Stomach (tissue), 9 donors: Measurements from ENCODE around the gene WDR64. TPM values are rescaled to one million over a fixed set of nuclear protein-coding genes. Genes with fewer than 3 reads are reported as not detected.

ENCODE experiments used
- DNase-seq, 2 donors: peaks; one replicate each; pipeline versions ENCODE4 v3.0.0 to v3.0.0-alpha.2; 2013 to 2019
- H3K27ac ChIP-seq, 5 donors: fragments of 200-600 bp in 4 of 5; sonication (generic) in 4 of 5; one replicate each; pipeline ENCODE4 v1.5.1; 2013 to 2019; ENCODE audit warnings: mild to moderate bottlenecking in 1 of 5, moderate library complexity in 1 of 5
- H3K27me3 ChIP-seq, 3 donors: fragments of 200-600 bp; sonication (generic); one replicate each; pipeline ENCODE4 v1.5.1; 2017 to 2019; ENCODE audit warnings: mixed run types in 1 of 3
- H3K36me3 ChIP-seq, 4 donors: fragments of 200-600 bp; sonication (generic); 1 replicate in 3 of 4; 2 replicates in 1 of 4; pipeline ENCODE4 v1.5.1; 2016 to 2019
- H3K4me1 ChIP-seq, 4 donors: fragments of 200-600 bp; sonication (generic); one replicate each; pipeline ENCODE4 v1.5.1; 2016 to 2019
- H3K4me3 ChIP-seq, 4 donors: fragments of 200-600 bp; sonication (generic) in 3 of 4; one replicate each; pipeline ENCODE4 v1.5.1; 2016 to 2019; ENCODE audit warnings: mild to moderate bottlenecking in 1 of 4
- H3K9me3 ChIP-seq, 4 donors: fragments of 200-600 bp; sonication (generic); one replicate each; pipeline ENCODE4 v1.5.1; 2016 to 2019
- EP300 ChIP-seq: sonication (generic); formaldehyde crosslinking; IDR thresholded peaks from one replicate; pipeline ENCODE4 v1.6.1; 2017; ENCODE audit warnings: antibody characterized with exemption
- POLR2A ChIP-seq, 4 donors: fragments of 450-650 bp; IDR thresholded peaks; one replicate each; pipeline ENCODE4 v1.6.1; 2016; ENCODE audit warnings: antibody characterized with exemption in 4 of 4, control low read depth in 2 of 4, mild to moderate bottlenecking in 1 of 4, moderate library complexity in 1 of 4
- POLR2AphosphoS5 ChIP-seq, 3 donors: sonication (generic); formaldehyde crosslinking; IDR thresholded peaks; one replicate each; pipeline ENCODE4 v1.6.1; 2016; ENCODE audit warnings: antibody characterized with exemption in 3 of 3
- WGBS, 5 donors: extraction: QIAGEN DNeasy Blood & Tissue Kit in 3 of 5; methylation state at CpG; one replicate each; pipeline versions ENCODE4 v1.1.5 to v1.1.7; 2013 to 2018; 5-methylcytosine and 5-hydroxymethylcytosine counted together
- intact Hi-C: fragments of 100-400 bp; cut with DNase I; formaldehyde crosslinking; loops from one replicate; pipeline ENCODE4 v1.15.1; 2023; ENCODE audit warnings: low total_unique reads
- polyA plus RNA-seq, 3 donors: library from polyadenylated mRNA; stranded (reverse); fragments of 200-250 nt; gene quantifications; one replicate each; pipeline ENCODE4 v1.2.3, GENCODE V29; 2013
- total RNA-seq, 5 donors: library from RNA; depleted of rRNA; stranded (reverse); fragments of >200 nt; gene quantifications; one replicate each; pipeline versions ENCODE4 v1.1.0 to v1.2.3, GENCODE V29; 2014 to 2016
- TF ChIP-seq, protein P1 (sequence below), 7 experiments: fragments of 450-650 bp in 4 of 7; fragments of 200-600 bp in 3 of 7; sonication (generic) in 3 of 7; IDR thresholded peaks; one replicate each; pipeline ENCODE4 v1.5.1; 2016 to 2019; ENCODE audit warnings: antibody characterized with exemption in 7 of 7, control low read depth in 2 of 7, mild to moderate bottlenecking in 1 of 7
- donor health status: healthy with polysubstance abuse.
- donor health status: Bipolar disorder and iron deficiency.
- donor health status: healthy.

Gene WDR64
- total and polyA plus RNA-seq, 8 donors, result 0.61 TPM; not detected in 7

DNA sequence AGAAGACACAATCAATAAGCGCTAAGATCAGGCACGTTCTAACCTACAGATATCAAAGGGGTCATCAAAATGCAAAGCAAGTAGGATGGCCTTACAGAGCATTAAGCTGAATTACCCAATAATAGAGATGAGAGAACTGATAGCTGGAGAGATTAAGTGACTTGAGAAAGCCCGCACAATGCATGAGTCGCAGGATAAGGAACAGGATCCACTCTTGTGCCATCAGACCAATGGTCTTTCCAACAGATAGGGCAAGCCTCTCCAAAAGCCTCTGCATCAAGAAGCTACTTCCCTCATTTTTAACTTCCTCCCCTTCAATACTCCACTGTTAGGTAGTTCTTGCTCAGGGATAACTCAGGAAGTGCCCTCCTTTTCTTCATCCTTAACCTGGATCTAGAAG lies 14.5 kb upstream of the WDR64 start:
- Histone ChIP-seq H3K27ac (no peak overlapping the region), H3K36me3 (peaks cover 0 to 16% (median 11%) of the 10 kb centered on the region in 4 donors), H3K9me3 (no peaks in the 10 kb centered on the region), H3K27me3 (no peaks in the 10 kb centered on the region), H3K4me1 (peaks cover 4 to 46% (median 29%) of the 10 kb centered on the region in 4 donors), H3K4me3 (no peak overlapping the region)
- intact Hi-C loops, result no loop called here
- 77 to 81% (median 79%) methylated on average over 4 of the region's 4 CpGs for WGBS, 5 donors
- no peak for TF ChIP-seq POLR2AphosphoS5 (IDR thresholded peaks at IDR 0.05)
- TF ChIP-seq POLR2A (IDR thresholded peaks at IDR 0.05), result no peak
- TF ChIP-seq, protein P1, sequence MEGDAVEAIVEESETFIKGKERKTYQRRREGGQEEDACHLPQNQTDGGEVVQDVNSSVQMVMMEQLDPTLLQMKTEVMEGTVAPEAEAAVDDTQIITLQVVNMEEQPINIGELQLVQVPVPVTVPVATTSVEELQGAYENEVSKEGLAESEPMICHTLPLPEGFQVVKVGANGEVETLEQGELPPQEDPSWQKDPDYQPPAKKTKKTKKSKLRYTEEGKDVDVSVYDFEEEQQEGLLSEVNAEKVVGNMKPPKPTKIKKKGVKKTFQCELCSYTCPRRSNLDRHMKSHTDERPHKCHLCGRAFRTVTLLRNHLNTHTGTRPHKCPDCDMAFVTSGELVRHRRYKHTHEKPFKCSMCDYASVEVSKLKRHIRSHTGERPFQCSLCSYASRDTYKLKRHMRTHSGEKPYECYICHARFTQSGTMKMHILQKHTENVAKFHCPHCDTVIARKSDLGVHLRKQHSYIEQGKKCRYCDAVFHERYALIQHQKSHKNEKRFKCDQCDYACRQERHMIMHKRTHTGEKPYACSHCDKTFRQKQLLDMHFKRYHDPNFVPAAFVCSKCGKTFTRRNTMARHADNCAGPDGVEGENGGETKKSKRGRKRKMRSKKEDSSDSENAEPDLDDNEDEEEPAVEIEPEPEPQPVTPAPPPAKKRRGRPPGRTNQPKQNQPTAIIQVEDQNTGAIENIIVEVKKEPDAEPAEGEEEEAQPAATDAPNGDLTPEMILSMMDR (IDR thresholded peaks at IDR 0.05), result no peak
- TF ChIP-seq EP300, result no peak
- DNase-seq, result no peak

DNA sequence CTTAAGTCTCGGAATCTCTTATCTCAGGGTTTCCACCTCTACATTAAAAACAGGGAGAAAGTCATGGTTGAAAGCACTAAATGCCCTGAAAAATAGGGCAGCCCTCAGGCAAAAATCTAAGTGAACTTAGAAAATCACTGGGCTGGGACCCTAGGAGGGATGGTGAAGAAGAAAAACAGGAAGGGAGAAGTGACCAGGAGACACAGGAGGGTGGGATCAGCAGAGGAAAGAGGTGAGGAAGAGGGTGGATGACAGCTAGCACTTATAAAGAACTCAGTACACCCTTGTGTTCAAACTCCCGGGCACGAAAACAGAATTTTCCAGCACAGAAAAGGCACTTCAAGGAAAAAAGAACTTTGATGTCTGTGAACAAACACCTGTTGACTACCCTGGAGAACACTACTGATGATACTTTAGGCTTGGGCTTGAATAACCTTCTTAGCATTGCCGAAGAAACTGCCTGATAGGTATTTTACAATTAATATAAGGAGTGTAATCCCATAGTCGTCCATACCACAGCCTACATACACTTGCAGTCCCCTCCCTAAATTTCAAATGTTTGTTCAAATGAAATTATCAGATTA lies 13.9 kb upstream of the WDR64 start:
- TF ChIP-seq POLR2AphosphoS5 (IDR thresholded peaks at IDR 0.05), result no peak
- WGBS, 5 donors, result 63 to 70% (median 69%) methylated on average over 5 of the region's 5 CpGs
- Histone ChIP-seq H3K9me3 (no peaks in the 10 kb centered on the region), H3K27ac (no peak overlapping the region), H3K4me3 (no peak overlapping the region), H3K36me3 (peaks cover 0 to 16% (median 11%) of the 10 kb centered on the region in 4 donors), H3K27me3 (no peaks in the 10 kb centered on the region), H3K4me1 (peaks cover 4 to 46% (median 29%) of the 10 kb centered on the region in 4 donors)
- DNase-seq, result no peak
- intact Hi-C loops, result no loop called here

DNA sequence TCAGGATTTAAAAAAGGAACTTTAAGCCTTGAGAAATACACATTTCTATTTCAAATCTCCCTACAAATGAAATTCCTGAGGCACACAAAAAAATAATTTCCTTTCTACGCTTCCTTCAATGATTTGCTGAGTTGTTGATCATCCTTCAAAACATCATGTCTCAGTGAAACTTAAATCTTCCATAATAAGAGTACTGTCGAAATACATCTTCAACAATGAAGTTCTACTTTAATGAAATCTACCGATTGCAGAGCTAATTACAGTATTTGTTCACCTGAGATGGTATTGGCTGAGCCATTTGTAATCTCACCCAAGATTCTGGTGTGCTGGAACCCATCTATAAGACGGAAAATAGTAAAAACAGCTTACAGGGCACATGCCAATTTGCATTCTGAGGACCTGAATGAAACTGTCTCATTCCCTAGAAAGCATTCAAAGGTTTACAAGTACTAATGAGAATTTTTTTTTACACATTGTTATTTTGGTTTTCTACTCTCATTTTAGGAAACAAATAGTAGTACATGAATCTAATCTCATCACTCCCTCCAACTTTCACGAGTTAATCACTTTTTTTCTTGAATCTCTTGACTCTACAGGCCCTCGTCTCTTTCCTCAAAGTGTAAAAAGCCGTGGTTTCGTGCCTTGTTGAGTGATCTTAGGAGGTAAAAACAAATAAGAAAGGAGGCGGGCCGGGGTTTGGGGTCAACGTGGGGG lies 13.0 kb upstream of the WDR64 start:
- WGBS, 5 donors, result 9 to 13% (median 12%) methylated on average over 11 of the region's 11 CpGs
- intact Hi-C loops, result no loop called here

DNA sequence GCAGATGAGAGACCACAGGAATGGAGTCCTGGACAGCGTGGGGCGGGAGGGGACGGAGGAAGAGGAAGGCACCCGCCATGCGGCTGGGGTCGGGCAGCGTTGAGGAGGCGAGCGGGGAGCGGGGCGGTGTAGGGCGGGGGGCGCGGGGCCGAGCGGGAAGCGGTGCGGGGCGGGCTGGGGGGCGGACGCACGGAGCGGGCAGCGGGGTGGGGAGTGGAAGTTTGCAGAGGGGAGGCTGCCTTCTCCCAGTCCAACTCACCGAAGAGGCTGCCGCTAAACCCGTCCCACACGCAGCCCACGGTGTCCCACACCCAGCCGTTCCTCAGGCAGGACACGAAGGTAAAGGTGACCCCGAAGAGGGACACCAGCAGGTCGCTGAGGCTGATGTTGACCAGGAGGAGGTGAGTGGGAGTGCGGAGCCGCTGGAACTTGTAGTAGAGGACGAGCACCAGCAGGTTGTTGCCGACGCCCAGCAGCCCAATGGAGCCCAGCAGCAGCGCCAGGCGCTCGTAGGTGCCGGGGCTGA lies 12.4 kb upstream of the WDR64 start:
- no peaks in the 10 kb centered on the region for H3K9me3 ChIP-seq
- H3K27me3 ChIP-seq, result no peaks in the 10 kb centered on the region
- TF ChIP-seq, protein P1 (IDR thresholded peaks at IDR 0.05), result no peak
- no peak for TF ChIP-seq EP300
- no peak for TF ChIP-seq POLR2A (IDR thresholded peaks at IDR 0.05)
- H3K4me3 ChIP-seq, result peak overlapping the region; percentile 63 to 84 (median 76)
- intact Hi-C loops, result no loop called here
- 0 to 2% (median 0%) methylated on average over 19 to 42 of the region's 42 CpGs for WGBS, 5 donors
- DNase-seq, result peak in 1 of 2 donors; percentile 74
- peaks cover 0 to 11% (median 10%) of the 10 kb centered on the region in 4 donors for H3K36me3 ChIP-seq
- H3K4me1 ChIP-seq, result peaks cover 4 to 46% (median 29%) of the 10 kb centered on the region in 4 donors
- peak overlapping the region; percentile 83 to 89 (median 84) for H3K27ac ChIP-seq

More for the DNA sequence above, 13.0 kb upstream of the WDR64 start:
- H3K27ac ChIP-seq, result peak overlapping the region; percentile 28 to 89 (median 84)
- H3K9me3 ChIP-seq, result no peaks in the 10 kb centered on the region
- H3K4me3 ChIP-seq, result peak overlapping the region; percentile 63 to 84 (median 76)
- no peaks in the 10 kb centered on the region for H3K27me3 ChIP-seq
- TF ChIP-seq, protein P1 (IDR thresholded peaks at IDR 0.05), result no peak
- no peak for TF ChIP-seq EP300
- TF ChIP-seq POLR2AphosphoS5 (IDR thresholded peaks at IDR 0.05), result no peak
- no peak for TF ChIP-seq POLR2A (IDR thresholded peaks at IDR 0.05)
- peaks cover 4 to 46% (median 29%) of the 10 kb centered on the region in 4 donors for H3K4me1 ChIP-seq
- peaks cover 0 to 16% (median 11%) of the 10 kb centered on the region in 4 donors for H3K36me3 ChIP-seq
- peak in 1 of 2 donors; percentile 21 for DNase-seq
